Gastrocnemius medialis (tissue), 4 donors: Measurements from ENCODE around the gene PLXNA1. TPM values are rescaled to one million over a fixed set of nuclear protein-coding genes. Genes with fewer than 3 reads are reported as not detected.

Source experiments
- ATAC-seq, 2 donors: fragments of 150-250 bp; one replicate each; pipeline ENCODE4 v1.9.1; 2016
- DNase-seq, 2 donors: peaks; one replicate each; pipeline ENCODE4 v3.0.0-alpha.2; 2019
- H3K27ac ChIP-seq, 4 donors: fragments of 200-600 bp; sonication (generic); 1 replicate in 1 of 4; 2 replicates in 3 of 4; pipeline ENCODE4 v1.5.1; 2016 to 2018; ENCODE audit warnings: mild to moderate bottlenecking in 2 of 4, moderate library complexity in 1 of 4
- H3K27me3 ChIP-seq, 3 donors: fragments of 200-600 bp; sonication (generic) in 2 of 3; 1 replicate in 1 of 3; 2 replicates in 2 of 3; pipeline versions ENCODE4 v1.5.1 to v1.6.0; 2016 to 2019; ENCODE audit warnings: mild to moderate bottlenecking in 1 of 3, moderate library complexity in 1 of 3
- H3K36me3 ChIP-seq, 2 donors: fragments of 200-600 bp; sonication (generic) in 1 of 2; one replicate each; pipeline ENCODE4 v1.5.1; 2017 to 2018
- H3K4me1 ChIP-seq, 2 donors: fragments of 200-600 bp; sonication (generic) in 1 of 2; one replicate each; pipeline ENCODE4 v1.5.1; 2016 to 2017; ENCODE audit warnings: mild to moderate bottlenecking in 2 of 2
- H3K4me3 ChIP-seq, 4 donors: fragments of 200-600 bp; sonication (generic) in 3 of 4; 1 replicate in 1 of 4; 2 replicates in 3 of 4; pipeline ENCODE4 v1.5.1; 2016 to 2019; ENCODE audit warnings: mild to moderate bottlenecking in 2 of 4
- H3K9me3 ChIP-seq, 3 donors: fragments of 200-600 bp; sonication (generic) in 2 of 3; 1 replicate in 1 of 3; 2 replicates in 2 of 3; pipeline ENCODE4 v1.5.1; 2016 to 2019
- CTCF ChIP-seq, 5 experiments: fragments of 450-650 bp in 3 of 5; fragments of 200-600 bp in 2 of 5; sonication (generic) in 2 of 5; IDR thresholded peaks in 4 of 5; conservative IDR thresholded peaks in 1 of 5; 1 replicate in 4 of 5; 2 replicates in 1 of 5; pipeline ENCODE4 v1.5.1; 2016 to 2019; ENCODE audit warnings: antibody characterized with exemption in 5 of 5, mild to moderate bottlenecking in 3 of 5, moderate library complexity in 3 of 5
- POLR2A ChIP-seq, 2 donors: fragments of 450-650 bp; IDR thresholded peaks; one replicate each; pipeline ENCODE4 v1.6.1; 2017; ENCODE audit warnings: antibody characterized with exemption in 2 of 2, mild to moderate bottlenecking in 2 of 2, moderate library complexity in 2 of 2
- in situ Hi-C, 4 donors: fragments of 200-750 bp; cut with MboI; loops; one replicate each; pipeline versions ENCODE4 v1.15.0 to v1.8.0; 2017; ENCODE audit warnings: low sequenced_read_pairs in 4 of 4
- intact Hi-C: fragments of 100-400 bp; cut with DNase I; formaldehyde crosslinking; loops from one replicate; pipeline ENCODE4 v1.15.1; 2023; ENCODE audit warnings: low total_unique reads
- total RNA-seq, 4 donors: library from RNA; depleted of rRNA; stranded (reverse); fragments of >200 nt; gene quantifications; one replicate each; pipeline versions ENCODE4 v1.1.0 to v1.2.3, GENCODE V29; 2016

The PLXNA1 gene
- total RNA-seq, 4 donors from 2014 or later = 12.7 to 27.9 (median 19.5) TPM

- in situ Hi-C loops = no loop called here
- Histone ChIP-seq H3K36me3 (no peaks in the 10 kb centered on the region), H3K27me3 (no peaks in the 10 kb centered on the region), H3K9me3 (no peaks in the 10 kb centered on the region), H3K4me1 (peaks cover 12 to 22% of the 10 kb centered on the region in 2 donors), H3K27ac (no peak overlapping the region), H3K4me3 (no peak overlapping the region)
- intact Hi-C loops = no loop called here
- TF ChIP-seq POLR2A (IDR thresholded peaks at IDR 0.05) (no peak), CTCF (IDR thresholded peaks at IDR 0.05 in 4 of 5, conservative IDR thresholded peaks at IDR 0.05 in 1 of 5) (no peak)
- ATAC-seq (no peak), DNase-seq (no peak)
Observed at GRCh38 chr3:127003175-127003555, 20.2 kb downstream of the PLXNA1 start.

GRCh38 chr3:127003601-127004280, 20.8 kb downstream of the PLXNA1 start:
- DNase-seq (no peak), ATAC-seq (no peak)
- no peaks in the 10 kb centered on the region for H3K27me3 ChIP-seq
- TF ChIP-seq CTCF (IDR thresholded peaks at IDR 0.05 in 4 of 5, conservative IDR thresholded peaks at IDR 0.05 in 1 of 5) (no peak), POLR2A (IDR thresholded peaks at IDR 0.05) (no peak)
- no peak overlapping the region for H3K27ac ChIP-seq
- H3K4me3 ChIP-seq = no peak overlapping the region
- intact Hi-C loops = no loop called here
- H3K36me3 ChIP-seq = no peaks in the 10 kb centered on the region
- H3K4me1 ChIP-seq = peaks cover 12 to 22% of the 10 kb centered on the region in 2 donors
- no peaks in the 10 kb centered on the region for H3K9me3 ChIP-seq
- in situ Hi-C loops = no loop called here

DNA sequence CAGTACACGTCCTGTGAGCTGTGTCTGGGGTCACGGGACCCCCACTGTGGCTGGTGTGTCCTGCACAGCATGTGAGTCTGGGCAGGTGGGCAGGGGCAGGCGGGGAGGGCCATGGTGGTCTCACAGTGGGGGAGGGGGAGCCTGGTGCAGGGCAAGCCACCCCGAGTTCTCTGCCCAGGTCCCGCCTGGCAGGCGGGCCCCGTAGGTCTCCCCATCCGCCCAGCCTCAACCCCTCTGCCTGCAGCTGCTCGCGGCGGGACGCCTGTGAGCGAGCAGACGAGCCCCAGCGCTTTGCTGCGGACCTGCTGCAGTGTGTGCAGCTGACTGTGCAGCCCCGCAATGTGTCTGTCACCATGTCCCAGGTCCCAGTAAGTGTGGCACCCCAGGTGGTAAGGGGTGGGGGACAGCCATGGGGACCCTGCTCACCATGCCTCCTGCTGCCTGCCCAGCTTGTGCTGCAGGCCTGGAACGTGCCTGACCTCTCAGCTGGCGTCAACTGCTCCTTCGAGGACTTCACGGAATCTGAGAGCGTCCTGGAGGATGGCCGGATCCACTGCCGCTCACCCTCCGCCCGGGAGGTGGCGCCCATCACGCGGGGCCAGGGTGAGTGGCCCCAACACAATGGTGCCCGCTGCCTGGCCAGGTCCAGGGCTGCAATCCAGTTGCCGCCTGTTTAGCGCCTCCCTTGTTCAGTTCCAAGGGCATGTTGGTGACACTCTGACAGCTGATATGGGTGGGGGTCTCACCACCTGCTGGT, 21.9 kb downstream of the PLXNA1 start:
- H3K36me3 ChIP-seq = no peaks in the 10 kb centered on the region
- peaks cover 12 to 17% of the 10 kb centered on the region in 2 donors for H3K4me1 ChIP-seq
- ATAC-seq (no peak), DNase-seq (no peak)
- in situ Hi-C loops (no loop called here), intact Hi-C loops (no loop called here)
- no peak overlapping the region for H3K4me3 ChIP-seq
- no peaks in the 10 kb centered on the region for H3K27me3 ChIP-seq
- TF ChIP-seq CTCF (IDR thresholded peaks at IDR 0.05 in 4 of 5, conservative IDR thresholded peaks at IDR 0.05 in 1 of 5) = no peak
- TF ChIP-seq POLR2A (IDR thresholded peaks at IDR 0.05) = no peak
- H3K9me3 ChIP-seq = no peaks in the 10 kb centered on the region
- H3K27ac ChIP-seq = no peak overlapping the region

DNA sequence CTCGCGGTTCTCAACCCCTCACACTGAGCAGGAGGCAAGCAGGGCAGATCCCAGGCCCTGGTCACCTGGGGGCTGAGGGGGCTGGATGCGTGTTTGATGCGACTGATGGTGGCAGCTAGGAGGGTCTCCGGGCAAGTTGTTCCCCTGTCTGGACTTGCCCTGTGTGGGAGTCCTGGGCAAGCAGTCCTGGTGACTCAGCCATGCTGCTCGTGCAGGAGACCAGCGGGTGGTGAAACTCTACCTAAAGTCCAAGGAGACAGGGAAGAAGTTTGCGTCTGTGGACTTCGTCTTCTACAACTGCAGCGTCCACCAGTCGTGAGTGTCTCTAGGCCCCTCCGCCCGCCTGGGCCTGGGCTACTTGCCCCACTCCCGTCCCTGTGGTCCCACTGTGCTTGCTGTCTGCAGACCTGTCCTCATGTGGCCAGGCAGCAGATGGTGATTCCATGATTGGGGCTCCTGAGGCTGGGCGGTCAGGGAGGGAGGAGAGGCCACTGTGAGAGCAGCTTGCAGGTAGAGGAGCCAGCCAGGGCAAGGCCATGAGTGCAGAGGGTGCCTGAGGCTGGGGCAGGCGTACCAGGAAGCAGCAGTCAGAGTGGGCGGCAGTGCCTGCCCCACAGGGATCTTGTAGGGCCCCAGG, 23.1 kb downstream of the PLXNA1 start:
- no peak overlapping the region for H3K4me3 ChIP-seq
- ATAC-seq = no peak
- in situ Hi-C loops (no loop called here), intact Hi-C loops (no loop called here)
- no peaks in the 10 kb centered on the region for H3K9me3 ChIP-seq
- H3K27me3 ChIP-seq = no peaks in the 10 kb centered on the region
- TF ChIP-seq CTCF (IDR thresholded peaks at IDR 0.05 in 4 of 5, conservative IDR thresholded peaks at IDR 0.05 in 1 of 5) (no peak), POLR2A (IDR thresholded peaks at IDR 0.05) (no peak)
- DNase-seq = no peak
- no peaks in the 10 kb centered on the region for H3K36me3 ChIP-seq
- H3K27ac ChIP-seq = no peak overlapping the region
- H3K4me1 ChIP-seq = peaks cover 8 to 12% of the 10 kb centered on the region in 2 donors
